Ascending aorta (tissue), 2 donors: Measurements from ENCODE around the gene ITGB5. TPM values are rescaled to one million over a fixed set of nuclear protein-coding genes. Genes with fewer than 3 reads are reported as not detected.

Experiments
- DNase-seq, 2 donors: peaks; one replicate each; pipeline ENCODE4 v3.0.0-alpha.2; 2019; ENCODE audit warnings: low spot score in 2 of 2
- H3K27ac ChIP-seq, 2 donors: fragments of 200-600 bp; sonication (generic); one replicate each; pipeline ENCODE4 v1.5.1; 2016 to 2017; ENCODE audit warnings: mild to moderate bottlenecking in 1 of 2
- H3K27me3 ChIP-seq: fragments of 200-600 bp; sonication (generic); one replicate; pipeline ENCODE4 v1.5.1; 2017
- H3K36me3 ChIP-seq, 2 donors: fragments of 200-600 bp; sonication (generic); one replicate each; pipeline ENCODE4 v1.5.1; 2016
- H3K4me1 ChIP-seq, 2 donors: fragments of 200-600 bp; sonication (generic); one replicate each; pipeline ENCODE4 v1.5.1; 2016 to 2017; ENCODE audit warnings: mild to moderate bottlenecking in 1 of 2
- H3K4me3 ChIP-seq, 2 donors: fragments of 200-600 bp; sonication (generic); one replicate each; pipeline ENCODE4 v1.5.1; 2016 to 2017; ENCODE audit warnings: mild to moderate bottlenecking in 1 of 2
- H3K9me3 ChIP-seq, 2 donors: fragments of 200-600 bp; sonication (generic); one replicate each; pipeline ENCODE4 v1.5.1; 2016
- intact Hi-C: fragments of 100-400 bp; cut with DNase I; formaldehyde crosslinking; loops from one replicate; pipeline ENCODE4 v1.15.1; 2023
- total RNA-seq: library from RNA; depleted of rRNA; stranded (reverse); fragments of >200 nt; gene quantifications from one replicate; pipeline ENCODE4 v1.1.0, GENCODE V29; 2016
- TF ChIP-seq, protein P1 (sequence below), 3 experiments: fragments of 200-600 bp in 2 of 3; fragments of 450-650 bp in 1 of 3; sonication (generic) in 2 of 3; IDR thresholded peaks; one replicate each; pipeline ENCODE4 v1.5.1; 2016 to 2019; ENCODE audit warnings: antibody characterized with exemption in 3 of 3, mild to moderate bottlenecking in 1 of 3, moderate library complexity in 1 of 3

ITGB5 gene
- total RNA-seq, 1 donor from 2014 or later = 595 TPM

DNA sequence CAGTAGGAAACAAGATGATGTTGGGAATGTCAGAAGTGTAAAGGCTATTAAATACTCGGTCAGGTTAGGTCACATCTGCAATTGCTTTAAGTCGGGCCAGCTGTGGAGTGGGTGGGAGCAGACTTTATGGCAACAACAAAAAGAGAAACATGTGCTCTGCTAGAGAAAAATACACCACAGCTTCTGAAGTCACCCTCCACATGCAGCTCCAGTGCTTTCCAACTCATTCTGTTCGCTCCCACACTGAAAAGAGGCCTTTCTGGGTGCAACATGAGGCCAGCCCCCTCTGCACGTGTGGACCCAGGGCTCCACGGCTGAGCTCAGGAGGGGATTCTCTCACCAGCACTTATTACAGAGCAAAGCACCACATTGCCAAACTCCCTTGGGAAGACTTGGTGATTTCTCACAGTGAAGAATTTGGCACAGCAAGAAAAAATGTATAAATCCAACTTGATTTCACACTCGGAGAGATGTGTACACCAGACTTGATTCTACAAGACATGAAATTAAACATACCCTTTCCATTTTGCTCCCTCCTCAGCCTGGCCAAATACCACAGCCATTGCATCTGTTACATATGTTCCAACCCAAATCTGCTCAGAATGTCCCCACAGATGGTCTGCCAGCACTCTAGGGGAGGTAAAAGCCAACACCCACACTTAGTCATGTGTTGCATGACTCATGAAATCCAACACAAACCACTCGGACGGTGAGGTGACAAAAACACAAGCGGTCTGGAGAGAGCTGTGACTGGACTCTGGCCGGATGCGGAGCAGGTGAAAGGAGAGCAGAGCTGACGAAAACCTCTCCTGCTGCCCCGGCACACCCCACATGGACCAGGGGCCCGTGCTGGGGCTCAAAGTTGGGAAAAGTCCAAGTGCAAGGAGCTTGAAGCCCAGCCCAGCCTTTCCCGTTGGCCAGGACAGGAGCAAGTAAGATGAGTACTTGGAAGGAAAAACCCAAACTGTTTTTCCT is 74.6 kb downstream of the ITGB5 start:
- Histone ChIP-seq H3K27me3 (no peaks in the 10 kb centered on the region), H3K36me3 (peaks cover 23 to 32% of the 10 kb centered on the region in 2 donors), H3K4me3 (peak overlapping the region in 1 of 2 donors; percentile 25), H3K4me1 (peaks cover 24 to 71% of the 10 kb centered on the region in 2 donors), H3K27ac (peak overlapping the region; percentile 88 to 96), H3K9me3 (no peaks in the 10 kb centered on the region)
- TF ChIP-seq, protein P1, sequence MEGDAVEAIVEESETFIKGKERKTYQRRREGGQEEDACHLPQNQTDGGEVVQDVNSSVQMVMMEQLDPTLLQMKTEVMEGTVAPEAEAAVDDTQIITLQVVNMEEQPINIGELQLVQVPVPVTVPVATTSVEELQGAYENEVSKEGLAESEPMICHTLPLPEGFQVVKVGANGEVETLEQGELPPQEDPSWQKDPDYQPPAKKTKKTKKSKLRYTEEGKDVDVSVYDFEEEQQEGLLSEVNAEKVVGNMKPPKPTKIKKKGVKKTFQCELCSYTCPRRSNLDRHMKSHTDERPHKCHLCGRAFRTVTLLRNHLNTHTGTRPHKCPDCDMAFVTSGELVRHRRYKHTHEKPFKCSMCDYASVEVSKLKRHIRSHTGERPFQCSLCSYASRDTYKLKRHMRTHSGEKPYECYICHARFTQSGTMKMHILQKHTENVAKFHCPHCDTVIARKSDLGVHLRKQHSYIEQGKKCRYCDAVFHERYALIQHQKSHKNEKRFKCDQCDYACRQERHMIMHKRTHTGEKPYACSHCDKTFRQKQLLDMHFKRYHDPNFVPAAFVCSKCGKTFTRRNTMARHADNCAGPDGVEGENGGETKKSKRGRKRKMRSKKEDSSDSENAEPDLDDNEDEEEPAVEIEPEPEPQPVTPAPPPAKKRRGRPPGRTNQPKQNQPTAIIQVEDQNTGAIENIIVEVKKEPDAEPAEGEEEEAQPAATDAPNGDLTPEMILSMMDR (IDR thresholded peaks at IDR 0.05) = no peak
- peak; percentile 78 to 94 for DNase-seq
- intact Hi-C loops = loop anchor here (2.0 to 5.0 kb wide), 2 partner anchors 20 to 40 kb away; no protein-coding TSS in a partner anchor

- intact Hi-C loops = loop anchor here (2.0 to 5.0 kb wide), 3 partner anchors 19 to 39 kb away; no protein-coding TSS in a partner anchor
- Histone ChIP-seq H3K27ac (peak overlapping the region; percentile 88 to 96), H3K4me1 (peaks cover 24 to 68% of the 10 kb centered on the region in 2 donors), H3K9me3 (no peaks in the 10 kb centered on the region), H3K27me3 (no peaks in the 10 kb centered on the region), H3K4me3 (no peak overlapping the region), H3K36me3 (peaks cover 11 to 26% of the 10 kb centered on the region in 2 donors)
- no peak for DNase-seq
- TF ChIP-seq, protein P1 (IDR thresholded peaks at IDR 0.05) = no peak
These were observed 75.7 kb downstream of the ITGB5 start for GRCh38 chr3:124811436-124811835.

- H3K4me3 ChIP-seq = no peak overlapping the region
- no peaks in the 10 kb centered on the region for H3K27me3 ChIP-seq
- TF ChIP-seq, protein P1 (IDR thresholded peaks at IDR 0.05) = no peak
- H3K4me1 ChIP-seq = peaks cover 24 to 63% of the 10 kb centered on the region in 2 donors
- DNase-seq = no peak
- intact Hi-C loops = loop anchor here (2.0 to 5.0 kb wide), 3 partner anchors 18 to 39 kb away; no protein-coding TSS in a partner anchor
- peak overlapping the region; percentile 88 to 96 for H3K27ac ChIP-seq
- H3K36me3 ChIP-seq = peaks cover 11 to 22% of the 10 kb centered on the region in 2 donors
- H3K9me3 ChIP-seq = no peaks in the 10 kb centered on the region
These were observed 76.2 kb downstream of the ITGB5 start for GRCh38 chr3:124810970-124811369.

DNA sequence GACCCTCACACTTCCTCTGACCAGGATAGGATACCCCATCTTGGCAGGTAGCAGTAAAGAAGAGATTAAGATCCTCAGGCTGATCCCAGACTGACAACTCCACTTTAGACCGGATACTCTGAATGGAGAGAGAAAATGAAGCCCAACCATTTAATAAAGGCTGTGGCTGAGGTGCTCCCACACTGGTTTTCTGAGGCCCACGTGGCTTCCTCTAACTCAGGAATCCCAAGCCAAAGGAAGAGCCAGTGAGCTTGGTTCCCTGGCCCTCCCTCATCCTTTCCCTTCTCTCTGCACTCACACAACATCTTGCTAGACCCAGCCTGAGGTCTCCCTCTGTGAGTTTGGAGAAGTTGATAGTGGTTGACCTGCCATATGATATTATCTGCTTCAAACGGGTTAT is 78.1 kb downstream of the ITGB5 start:
- H3K9me3 ChIP-seq = no peaks in the 10 kb centered on the region
- peaks cover 24 to 52% of the 10 kb centered on the region in 2 donors for H3K4me1 ChIP-seq
- TF ChIP-seq, protein P1 (IDR thresholded peaks at IDR 0.05) = no peak
- DNase-seq = no peak
- no peak overlapping the region for H3K4me3 ChIP-seq
- H3K36me3 ChIP-seq = peaks cover 0 to 13% of the 10 kb centered on the region in 2 donors
- H3K27me3 ChIP-seq = no peaks in the 10 kb centered on the region
- peak overlapping the region; percentile 88 to 96 for H3K27ac ChIP-seq
- intact Hi-C loops = no loop called here

GRCh38 chr3:124805671-124806070 is 81.5 kb downstream of the ITGB5 start:
- Histone ChIP-seq H3K4me1 (peaks cover 5 to 43% of the 10 kb centered on the region in 2 donors), H3K4me3 (no peak overlapping the region), H3K9me3 (no peaks in the 10 kb centered on the region), H3K27me3 (no peaks in the 10 kb centered on the region), H3K36me3 (peaks cover 11 to 35% of the 10 kb centered on the region in 2 donors), H3K27ac (peak overlapping the region in 1 of 2 donors; percentile 39)
- TF ChIP-seq, protein P1 (IDR thresholded peaks at IDR 0.05) = no peak
- no peak for DNase-seq
- intact Hi-C loops = no loop called here
